ENCODE results near the gene RHEB. TPM values are rescaled to one million over a fixed set of nuclear protein-coding genes. Genes with fewer than 3 reads are reported as not detected.

The RHEB gene
- total RNA-seq, 2 donors from 2014 or later = 45.4 to 55.8 TPM

DNA sequence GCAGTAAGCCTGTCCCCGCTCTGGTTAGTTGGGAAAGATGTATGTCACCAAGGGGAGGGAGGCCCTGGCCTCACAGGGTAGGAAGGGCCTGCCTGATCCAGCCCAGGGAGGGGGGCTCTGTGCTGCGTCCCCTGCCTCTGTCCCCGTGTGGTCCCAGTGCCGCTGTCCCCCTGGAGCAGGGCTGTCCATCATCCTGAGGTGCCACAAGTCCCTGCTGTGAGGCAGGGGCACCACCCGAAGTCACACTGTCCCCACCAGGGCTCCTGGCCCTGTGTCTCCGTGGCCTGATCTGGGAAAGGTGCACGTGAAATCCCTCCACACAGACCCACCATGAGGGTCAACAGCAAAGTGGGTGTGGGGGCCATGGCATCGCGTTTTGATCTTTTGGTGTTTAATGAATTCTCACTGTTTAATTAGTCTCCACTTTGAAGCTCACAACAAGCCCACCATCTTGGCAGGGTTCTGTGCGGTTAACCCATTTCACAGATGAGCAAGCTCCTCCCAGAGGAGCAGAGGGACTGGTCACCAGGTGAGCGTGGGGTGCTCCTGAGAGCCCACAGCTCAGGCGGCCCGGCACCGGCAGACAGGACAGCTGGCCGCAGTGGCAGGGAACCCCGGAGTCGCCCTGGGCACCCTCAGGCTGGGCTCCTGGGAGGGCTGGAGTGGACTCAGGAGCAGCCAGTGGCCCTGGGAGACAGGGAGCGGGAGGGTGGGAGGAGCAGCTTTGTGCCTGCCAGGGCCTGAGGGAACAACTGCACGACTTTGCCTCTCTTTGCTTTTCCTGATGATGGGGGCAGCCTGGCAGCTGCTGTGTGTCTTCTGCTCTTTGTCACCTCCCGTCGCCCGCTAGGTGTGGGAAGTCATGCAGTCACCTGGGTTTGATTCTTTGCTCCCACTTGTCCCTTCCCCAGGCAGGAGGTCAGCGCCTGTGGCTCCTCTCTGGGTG is 67.8 kb downstream of the RHEB start:
- Mint-ChIP-seq H3K27ac (no peak overlapping the region), H3K9me3 (no peaks in the 10 kb centered on the region), H3K4me1 (ENCODE audit: low read depth in 2 of 2) (peaks cover 0 to 3% of the 10 kb centered on the region in 2 donors), H3K27me3 (peaks cover 9 to 20% of the 10 kb centered on the region in 2 donors), H3K4me3 (no peak overlapping the region), H3K36me3 (no peaks in the 10 kb centered on the region)
- DNase-seq (ENCODE audit: low spot score) (peak; percentile 55), ATAC-seq (no peak)

DNA sequence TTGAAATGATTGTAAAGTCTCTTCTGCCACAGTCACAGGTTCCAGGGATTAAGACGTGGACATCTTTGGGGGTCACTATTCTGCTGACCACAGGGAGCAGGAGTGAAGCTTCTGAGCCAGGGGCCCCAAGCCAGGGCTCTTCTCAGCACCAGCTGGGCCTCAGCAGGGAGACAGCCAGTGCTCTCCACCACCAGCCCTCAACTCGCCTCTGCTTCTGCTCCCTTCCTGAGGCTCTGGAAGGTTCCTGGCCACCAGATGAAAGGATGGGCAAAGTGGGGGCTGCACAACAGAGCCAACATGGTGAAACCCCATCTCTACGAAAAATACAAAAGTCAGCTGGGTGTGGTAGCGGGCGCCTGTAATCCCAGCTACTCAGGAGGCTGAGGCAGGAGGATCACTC is 68.5 kb downstream of the RHEB start:
- Mint-ChIP-seq H3K36me3 (no peaks in the 10 kb centered on the region), H3K9me3 (no peaks in the 10 kb centered on the region), H3K4me1 (ENCODE audit: low read depth in 2 of 2) (peaks cover 0 to 3% of the 10 kb centered on the region in 2 donors), H3K4me3 (no peak overlapping the region), H3K27ac (no peak overlapping the region), H3K27me3 (peaks cover 9 to 26% of the 10 kb centered on the region in 2 donors)
- DNase-seq (ENCODE audit: low spot score) (no peak), ATAC-seq (no peak)

DNA sequence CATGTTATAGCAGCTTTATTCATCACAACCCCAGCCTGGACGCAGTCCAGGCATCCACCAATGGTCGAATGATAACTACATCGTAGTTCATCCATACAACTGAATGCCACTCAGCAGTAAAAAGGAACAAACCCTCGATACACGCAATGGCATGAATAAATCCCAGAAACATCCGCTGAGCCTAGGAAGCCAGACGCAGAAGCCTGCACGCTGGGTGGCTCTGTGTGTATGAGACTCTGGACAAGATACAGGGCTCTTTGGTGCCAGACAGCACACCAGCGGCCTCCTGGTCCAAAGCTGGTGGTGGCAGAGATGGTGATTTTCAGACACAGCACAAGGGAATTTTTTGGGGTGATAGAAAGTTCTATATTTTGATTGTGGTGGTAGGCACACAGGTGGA is 69.7 kb downstream of the RHEB start:
- Mint-ChIP-seq H3K4me1 (ENCODE audit: low read depth in 2 of 2) (peaks cover 0 to 3% of the 10 kb centered on the region in 2 donors), H3K4me3 (peak overlapping the region; percentile 4)

DNA sequence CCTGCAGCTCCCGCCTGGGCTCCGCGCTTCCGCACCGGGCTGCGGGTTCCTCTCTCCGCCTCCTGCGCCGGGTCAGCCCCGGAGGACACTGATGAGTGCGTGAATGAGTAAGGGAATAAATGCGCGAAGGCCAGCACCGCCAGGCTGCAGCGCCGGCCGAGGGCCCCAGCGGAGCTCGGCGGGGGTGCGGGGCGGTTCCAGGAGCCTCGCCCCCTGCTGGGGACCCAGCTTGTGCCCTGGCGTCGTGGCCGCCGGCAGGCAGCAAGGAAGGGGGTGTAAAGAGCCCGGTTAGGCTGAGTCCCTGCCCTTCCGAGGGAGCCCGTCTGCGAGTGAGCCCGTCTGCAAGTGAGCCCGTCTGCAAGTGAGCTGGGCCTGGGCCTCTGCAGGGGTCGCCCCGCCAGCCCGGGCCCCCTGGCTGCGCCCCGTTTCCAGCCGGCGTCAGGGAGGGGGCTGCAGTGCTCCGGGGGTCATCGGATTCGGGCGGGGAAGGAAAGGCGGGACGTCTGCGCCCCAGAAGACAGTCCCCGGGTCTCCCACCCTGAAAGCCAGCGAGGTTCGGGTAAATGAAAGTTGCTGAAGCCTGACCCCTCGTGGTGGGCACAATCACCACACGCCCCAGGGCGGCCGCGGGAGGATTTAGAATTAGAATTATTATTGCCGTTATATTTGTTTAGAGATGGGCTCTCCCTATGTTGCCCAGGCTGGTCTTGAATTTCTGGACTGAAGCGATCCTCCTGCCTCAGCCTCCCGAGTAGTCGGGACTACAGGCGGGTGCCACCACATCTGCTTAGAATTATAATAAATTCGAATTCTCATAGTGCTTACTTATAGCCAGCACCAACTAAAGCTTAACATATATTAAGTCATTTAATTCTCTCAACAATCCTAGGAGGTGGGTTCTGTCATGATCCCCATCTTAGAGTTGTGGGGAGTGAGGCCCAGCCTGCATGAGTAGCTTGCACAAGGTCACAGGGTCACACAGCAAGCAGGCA is 71.1 kb downstream of the RHEB start:
- H3K27ac Mint-ChIP-seq = no peak overlapping the region
- DNase-seq (ENCODE audit: low spot score) (peak; percentile 78), ATAC-seq (peak; percentile 81 to 87)
- no peaks in the 10 kb centered on the region for H3K36me3 Mint-ChIP-seq
- no peaks in the 10 kb centered on the region for H3K9me3 Mint-ChIP-seq
- peaks cover 0 to 3% of the 10 kb centered on the region in 2 donors for H3K4me1 Mint-ChIP-seq (ENCODE audit: low read depth in 2 of 2)
- peaks cover 9 to 33% of the 10 kb centered on the region in 2 donors for H3K27me3 Mint-ChIP-seq
- H3K4me3 Mint-ChIP-seq = peak overlapping the region; percentile 48

More for the DNA sequence above, 69.7 kb downstream of the RHEB start:
- Mint-ChIP-seq H3K36me3 (no peaks in the 10 kb centered on the region), H3K27me3 (peaks cover 9 to 33% of the 10 kb centered on the region in 2 donors), H3K27ac (no peak overlapping the region), H3K9me3 (no peaks in the 10 kb centered on the region)
- no peak for ATAC-seq
- DNase-seq (ENCODE audit: low spot score) = no peak

DNA sequence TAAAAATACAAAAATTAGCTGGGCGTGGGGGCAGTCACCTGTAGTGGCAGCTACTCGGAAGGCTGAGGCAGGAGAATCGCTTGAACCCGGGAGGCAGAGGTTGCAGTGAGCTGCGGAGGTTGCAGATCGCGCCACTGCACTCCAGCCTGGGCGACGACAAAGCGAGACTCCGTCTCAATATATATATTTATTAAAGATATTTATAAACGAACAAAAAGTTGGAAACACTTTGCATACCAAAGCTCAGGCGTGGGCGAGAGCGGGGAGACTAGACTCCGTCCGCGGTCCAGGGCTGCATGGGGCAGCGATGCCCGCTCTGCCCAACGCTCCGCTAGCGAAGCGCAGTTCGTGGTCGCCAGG is 71.8 kb downstream of the RHEB start:
- peaks cover 0 to 3% of the 10 kb centered on the region in 2 donors for H3K4me1 Mint-ChIP-seq (ENCODE audit: low read depth in 2 of 2)
- H3K4me3 Mint-ChIP-seq = peak overlapping the region; percentile 48
- no peaks in the 10 kb centered on the region for H3K9me3 Mint-ChIP-seq
- DNase-seq (ENCODE audit: low spot score) (no peak), ATAC-seq (no peak)
- no peak overlapping the region for H3K27ac Mint-ChIP-seq
- H3K27me3 Mint-ChIP-seq = peaks cover 11 to 39% of the 10 kb centered on the region in 2 donors
- H3K36me3 Mint-ChIP-seq = no peaks in the 10 kb centered on the region

DNA sequence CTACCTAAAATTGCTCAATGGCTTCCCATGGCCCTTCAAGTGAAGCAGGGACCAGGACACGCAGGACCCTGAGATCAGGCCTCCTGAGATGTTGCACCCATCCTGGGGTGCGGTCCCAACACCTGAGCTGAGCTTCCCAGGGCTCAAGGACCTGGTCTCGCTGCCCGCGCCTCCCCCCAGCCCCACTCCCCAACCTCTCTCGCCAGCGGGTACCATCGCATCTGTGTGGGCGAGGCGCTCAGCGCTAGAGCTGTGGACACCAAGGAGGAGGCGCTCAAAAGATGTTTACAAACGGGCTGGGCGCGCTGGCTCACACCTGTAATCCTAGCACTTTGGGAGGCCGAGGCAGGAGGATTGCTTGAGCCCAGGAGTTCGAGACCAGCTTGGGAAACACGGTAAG is 72.4 kb downstream of the RHEB start:
- H3K27me3 Mint-ChIP-seq = peaks cover 11 to 39% of the 10 kb centered on the region in 2 donors
- DNase-seq (ENCODE audit: low spot score) = peak; percentile 55
- no peaks in the 10 kb centered on the region for H3K9me3 Mint-ChIP-seq
- H3K27ac Mint-ChIP-seq = no peak overlapping the region
- no peak for ATAC-seq
- H3K4me3 Mint-ChIP-seq = no peak overlapping the region
- H3K4me1 Mint-ChIP-seq (ENCODE audit: low read depth in 2 of 2) = peaks cover 0 to 3% of the 10 kb centered on the region in 2 donors
- no peaks in the 10 kb centered on the region for H3K36me3 Mint-ChIP-seq

DNA sequence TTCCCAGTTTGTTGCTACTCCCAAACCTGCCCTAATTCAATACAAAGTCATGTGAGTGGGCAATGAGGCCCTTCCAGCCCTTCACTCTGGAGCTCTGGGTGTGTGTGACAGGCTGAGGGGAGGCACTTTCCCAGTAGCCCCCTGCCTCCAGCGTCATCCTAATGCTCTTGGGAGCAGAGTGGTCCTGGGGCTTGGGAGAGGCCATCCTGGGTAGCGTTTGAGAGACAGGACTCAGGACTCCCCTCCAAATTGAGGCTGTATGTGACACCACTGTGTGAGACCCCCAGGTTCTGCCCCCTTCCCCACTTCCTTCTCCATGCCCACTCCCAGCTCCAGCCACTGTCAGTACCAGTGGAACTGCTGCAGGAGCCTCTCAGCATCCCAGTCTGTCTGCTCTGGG is 73.3 kb downstream of the RHEB start:
- peaks cover 6 to 7% of the 10 kb centered on the region in 2 donors for H3K4me1 Mint-ChIP-seq (ENCODE audit: low read depth in 2 of 2)
- H3K36me3 Mint-ChIP-seq = no peaks in the 10 kb centered on the region
- no peaks in the 10 kb centered on the region for H3K9me3 Mint-ChIP-seq
- H3K27ac Mint-ChIP-seq = no peak overlapping the region
- H3K27me3 Mint-ChIP-seq = peaks cover 18 to 38% of the 10 kb centered on the region in 2 donors
- DNase-seq (ENCODE audit: low spot score) = peak; percentile 48
- ATAC-seq = no peak
- no peak overlapping the region for H3K4me3 Mint-ChIP-seq

DNA sequence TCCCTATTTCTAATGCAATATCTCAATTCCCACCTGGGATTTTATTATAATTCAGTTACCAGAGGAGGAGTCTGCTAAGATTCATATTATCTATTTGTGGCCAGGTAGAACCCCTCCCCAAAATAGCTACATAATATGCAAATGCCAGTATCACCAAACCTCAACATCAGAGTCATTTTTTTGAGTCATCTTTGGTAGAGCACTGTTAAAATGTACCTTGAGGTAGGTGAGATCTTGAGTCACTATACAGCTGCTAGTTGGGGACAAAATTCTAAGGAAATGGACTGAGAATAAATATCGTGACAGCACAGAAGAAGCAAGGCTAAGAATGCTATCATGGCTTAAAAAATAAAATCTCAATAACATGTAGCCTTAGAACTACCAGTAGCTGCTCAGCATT is 75.1 kb downstream of the RHEB start:
- Mint-ChIP-seq H3K27ac (no peak overlapping the region), H3K9me3 (no peaks in the 10 kb centered on the region), H3K4me3 (no peak overlapping the region), H3K36me3 (no peaks in the 10 kb centered on the region), H3K4me1 (ENCODE audit: low read depth in 2 of 2) (peaks cover 5 to 9% of the 10 kb centered on the region in 2 donors), H3K27me3 (peaks cover 23 to 28% of the 10 kb centered on the region in 2 donors)
- ATAC-seq (no peak), DNase-seq (ENCODE audit: low spot score) (no peak)

DNA sequence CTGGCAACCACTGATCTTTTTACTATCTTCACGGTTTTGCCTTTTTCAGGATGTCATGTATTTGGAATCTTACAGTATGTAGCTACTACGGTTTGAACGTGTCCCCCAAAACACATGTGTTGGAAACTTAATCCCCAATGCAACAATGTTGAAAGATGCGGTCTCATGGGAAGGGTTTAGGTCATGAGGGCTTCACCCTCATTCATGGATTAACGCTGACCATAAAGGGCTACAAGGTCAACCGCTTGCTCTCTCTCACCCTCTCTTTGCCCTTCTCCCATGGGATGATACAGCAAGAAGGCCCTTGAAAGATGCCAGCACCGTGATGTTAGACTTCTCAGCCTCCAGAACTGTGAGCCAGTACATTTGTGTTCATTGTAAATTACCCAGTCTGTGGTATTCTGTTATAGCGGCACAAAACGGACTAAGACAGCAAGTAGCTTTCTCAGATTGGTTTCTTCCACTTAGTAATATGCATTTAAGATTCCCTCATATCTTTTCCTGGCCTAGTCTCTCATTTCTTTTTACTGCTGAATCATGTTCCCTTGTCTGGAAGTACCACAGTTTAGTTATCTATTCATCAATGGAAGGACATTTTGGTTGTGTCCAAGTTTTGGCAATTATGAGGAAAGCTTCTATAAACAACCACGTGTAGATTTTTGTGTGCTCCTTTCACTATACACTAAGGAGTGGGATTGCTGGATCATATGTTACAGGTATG is 76.8 kb downstream of the RHEB start:
- ATAC-seq (no peak), DNase-seq (ENCODE audit: low spot score) (no peak)
- Mint-ChIP-seq H3K4me3 (no peak overlapping the region), H3K4me1 (ENCODE audit: low read depth in 2 of 2) (peaks cover 3 to 9% of the 10 kb centered on the region in 2 donors), H3K36me3 (no peaks in the 10 kb centered on the region), H3K9me3 (no peaks in the 10 kb centered on the region), H3K27ac (no peak overlapping the region), H3K27me3 (peaks cover 21 to 24% of the 10 kb centered on the region in 2 donors)

DNA sequence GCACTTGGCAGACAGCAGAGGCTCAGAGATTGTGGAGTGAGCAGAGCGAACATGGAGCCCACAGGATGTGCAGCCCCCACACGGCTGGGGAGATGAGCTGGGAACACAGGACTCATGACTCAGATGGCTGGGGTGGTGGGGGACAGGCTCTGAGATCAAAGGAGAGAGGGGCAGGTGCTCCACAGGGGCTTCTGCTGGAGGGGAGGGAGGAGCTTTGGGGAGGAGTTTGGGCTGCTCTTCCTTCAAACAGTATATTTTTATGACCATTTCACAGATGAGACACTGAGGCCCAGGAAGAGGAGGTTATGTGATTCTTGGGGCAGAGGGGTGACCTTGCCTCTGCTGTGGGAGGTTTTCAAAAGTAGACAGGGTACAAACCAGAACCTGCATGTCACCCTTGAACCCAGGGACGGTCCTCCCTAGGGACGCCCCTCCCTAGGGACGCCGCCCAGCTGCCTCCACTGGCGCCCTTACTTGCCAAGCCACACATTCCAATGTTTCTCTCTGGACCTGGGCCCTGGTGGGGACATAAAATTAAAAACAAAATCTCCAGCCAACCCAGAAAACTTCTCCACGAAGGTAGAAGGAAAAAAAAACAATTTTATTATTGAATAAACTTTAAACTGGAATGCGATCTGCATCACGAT is 78.8 kb downstream of the RHEB start:
- no peak for ATAC-seq
- DNase-seq (ENCODE audit: low spot score) = peak; percentile 45
- no peak overlapping the region for H3K4me3 Mint-ChIP-seq
- H3K27me3 Mint-ChIP-seq = peaks cover 16 to 21% of the 10 kb centered on the region in 2 donors
- H3K4me1 Mint-ChIP-seq (ENCODE audit: low read depth in 2 of 2) = peaks cover 3 to 9% of the 10 kb centered on the region in 2 donors
- no peaks in the 10 kb centered on the region for H3K9me3 Mint-ChIP-seq
- H3K27ac Mint-ChIP-seq = no peak overlapping the region
- no peaks in the 10 kb centered on the region for H3K36me3 Mint-ChIP-seq

DNA sequence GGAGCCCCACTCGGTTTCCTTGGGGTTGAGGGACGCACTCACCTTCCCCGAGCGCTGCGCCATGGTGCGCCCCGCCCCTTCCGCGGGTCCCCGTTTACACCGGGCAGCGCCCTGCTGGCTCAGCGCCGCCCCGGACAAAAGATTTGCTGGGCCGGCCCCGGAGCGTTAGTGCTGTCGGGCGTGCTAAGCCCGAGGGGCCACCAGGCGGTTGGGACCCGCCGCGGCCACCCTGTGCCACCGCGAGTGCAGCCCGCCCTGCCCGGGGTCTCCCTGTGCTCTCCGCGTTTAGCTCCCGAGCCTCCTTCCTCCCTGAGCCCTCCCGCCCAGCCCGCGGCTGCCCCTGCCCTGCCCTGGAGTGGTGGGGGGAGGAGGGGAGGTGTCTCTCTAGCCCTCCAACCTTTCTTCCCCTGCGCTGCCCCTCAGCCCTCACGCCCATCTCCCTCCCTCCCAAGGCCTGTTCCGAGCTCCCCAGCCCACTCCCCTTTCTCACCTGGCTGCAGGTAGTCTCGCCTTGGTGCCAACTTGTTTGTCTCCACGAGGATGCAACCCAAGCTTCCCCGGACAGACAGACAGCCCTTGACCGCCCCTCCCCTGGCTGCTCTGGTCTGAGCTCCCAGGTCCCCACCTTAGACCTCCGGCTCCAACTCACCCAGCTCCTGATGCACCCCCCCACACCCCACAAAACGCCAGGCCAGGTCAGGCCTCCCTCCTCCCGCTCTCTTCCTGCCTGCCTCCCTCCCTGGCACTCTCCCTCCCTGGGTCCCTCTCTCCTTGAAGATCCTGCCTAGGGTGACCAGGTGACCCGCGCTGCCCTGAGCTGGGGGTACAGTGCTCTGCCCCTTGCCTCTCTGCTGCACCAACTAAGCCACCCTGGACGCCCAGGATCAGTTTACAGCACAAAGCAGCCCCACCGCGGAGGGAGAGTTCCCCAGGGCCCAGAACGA is 79.6 kb downstream of the RHEB start, which contains the start of gene CRYGN:
Gene CRYGN (minus strand): TSS at position 287 of the 944 bp plus-strand sequence. CDS start 224 bp downstream, at position 63.
- no peaks in the 10 kb centered on the region for H3K9me3 Mint-ChIP-seq
- H3K4me3 Mint-ChIP-seq = no peak within 1 kb of the TSS
- DNase-seq (ENCODE audit: low spot score) (peak; percentile 56), ATAC-seq (no peak)
- peaks cover 3 to 9% of the 10 kb centered on the region in 2 donors for H3K4me1 Mint-ChIP-seq (ENCODE audit: low read depth in 2 of 2)
- H3K27me3 Mint-ChIP-seq = peaks cover 12 to 21% of the 10 kb centered on the region in 2 donors
- no peak within 1 kb of the TSS for H3K27ac Mint-ChIP-seq
- H3K36me3 Mint-ChIP-seq = no peaks in the 10 kb centered on the region
